Vagina (tissue), 2 donors: ENCODE results near the gene CHST1. TPM values are rescaled to one million over a fixed set of nuclear protein-coding genes. Genes with fewer than 3 reads are reported as not detected.

Experiments
- DNase-seq, 2 donors: peaks; one replicate each; pipeline ENCODE4 v3.0.0-alpha.2; 2017; ENCODE audit errors: extremely low spot score in 2 of 2
- H3K27ac ChIP-seq: fragments of 200-600 bp; sonication (generic); one replicate; pipeline ENCODE4 v1.5.1; 2019
- H3K27me3 ChIP-seq: fragments of 200-600 bp; sonication (generic); one replicate; pipeline ENCODE4 v1.5.1; 2019
- H3K36me3 ChIP-seq, 2 donors: fragments of 200-600 bp; sonication (generic); one replicate each; pipeline ENCODE4 v1.5.1; 2017 to 2019
- H3K4me1 ChIP-seq: fragments of 200-600 bp; sonication (generic); one replicate; pipeline ENCODE4 v1.5.1; 2019
- H3K4me3 ChIP-seq, 2 donors: fragments of 200-600 bp; sonication (generic); 1 replicate in 1 of 2; 2 replicates in 1 of 2; pipeline ENCODE4 v1.5.1; 2016 to 2019
- H3K9me3 ChIP-seq: fragments of 200-600 bp; sonication (generic); one replicate; pipeline ENCODE4 v1.5.1; 2019
- POLR2A ChIP-seq, 2 donors: fragments of 450-650 bp; IDR thresholded peaks; one replicate each; pipeline ENCODE4 v1.6.1; 2017; ENCODE audit warnings: antibody characterized with exemption in 2 of 2, mild to moderate bottlenecking in 2 of 2, moderate library complexity in 2 of 2
- POLR2AphosphoS5 ChIP-seq, 2 donors: sonication (generic); formaldehyde crosslinking; IDR thresholded peaks; one replicate each; pipeline ENCODE4 v1.9.0; 2017; ENCODE audit warnings: antibody characterized with exemption in 2 of 2, mild to moderate bottlenecking in 2 of 2, low read depth in 1 of 2; ENCODE audit not compliant: insufficient read depth in 1 of 2
- intact Hi-C: fragments of 100-400 bp; cut with DNase I; formaldehyde crosslinking; loops from one replicate; pipeline ENCODE4 v1.15.1; 2023
- total RNA-seq: library from RNA; depleted of rRNA; stranded (reverse); fragments of >200 nt; gene quantifications from one replicate; pipeline ENCODE4 v1.2.3, GENCODE V29; 2016
- TF ChIP-seq, protein P1 (sequence below), 3 experiments: fragments of 450-650 bp in 2 of 3; fragments of 200-600 bp in 1 of 3; sonication (generic) in 1 of 3; IDR thresholded peaks; one replicate each; pipeline ENCODE4 v1.5.1; 2017 to 2019; ENCODE audit warnings: antibody characterized with exemption in 3 of 3, mild to moderate bottlenecking in 2 of 3, moderate library complexity in 2 of 3

Gene CHST1
- total RNA-seq, 1 donor from 2014 or later: 2.0 TPM

DNA sequence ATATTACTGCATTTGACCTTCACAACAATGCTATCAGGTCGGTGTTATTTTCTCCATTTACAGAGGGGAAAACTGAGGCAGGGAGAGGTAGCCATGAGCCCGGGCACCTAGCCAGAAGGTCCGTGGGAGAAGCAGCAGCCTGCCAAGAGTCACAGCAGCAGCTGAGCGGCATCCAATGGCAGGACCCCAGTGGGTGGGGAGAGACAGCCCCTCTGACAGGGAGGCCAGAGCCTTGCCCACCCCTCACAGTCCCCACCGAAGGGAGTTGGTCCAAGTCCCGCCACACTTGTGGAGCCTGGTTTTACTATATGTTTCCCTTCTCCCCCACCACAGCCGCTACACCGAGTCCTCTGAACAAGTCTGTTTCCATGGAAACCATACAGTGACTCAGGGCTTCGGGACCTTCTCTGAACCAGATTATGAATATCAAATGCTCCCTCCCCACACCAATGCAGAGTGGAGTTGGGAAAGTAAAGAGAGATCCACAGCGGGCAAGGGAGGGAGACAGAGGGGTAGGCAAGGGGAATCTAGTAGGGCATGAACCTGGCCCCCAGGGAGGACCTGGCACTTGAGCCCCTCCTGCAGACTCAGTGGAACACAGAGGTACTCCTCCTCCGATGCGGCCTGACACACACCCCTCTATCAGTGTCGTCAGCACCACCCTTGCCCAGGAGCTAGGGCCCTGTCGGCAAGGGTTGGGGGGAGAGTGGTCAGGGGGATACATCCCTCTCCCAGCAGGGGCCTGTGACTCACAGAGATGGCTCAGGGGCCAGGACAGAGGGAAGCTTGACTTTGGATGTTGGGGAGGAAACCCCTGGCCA, 2.5 kb downstream of the CHST1 start:
- DNase-seq: no peak
- peaks cover 40% of the 10 kb centered on the region for H3K4me1 ChIP-seq
- no peaks in the 10 kb centered on the region for H3K9me3 ChIP-seq
- no peak overlapping the region for H3K4me3 ChIP-seq
- H3K27me3 ChIP-seq: no peaks in the 10 kb centered on the region
- no peak overlapping the region for H3K27ac ChIP-seq
- intact Hi-C loops: no loop called here
- TF ChIP-seq POLR2A (IDR thresholded peaks at IDR 0.05): no peak
- TF ChIP-seq POLR2AphosphoS5 (IDR thresholded peaks at IDR 0.05; ENCODE audit: insufficient read depth in 1 of 2, low read depth in 1 of 2): no peak
- TF ChIP-seq, protein P1, sequence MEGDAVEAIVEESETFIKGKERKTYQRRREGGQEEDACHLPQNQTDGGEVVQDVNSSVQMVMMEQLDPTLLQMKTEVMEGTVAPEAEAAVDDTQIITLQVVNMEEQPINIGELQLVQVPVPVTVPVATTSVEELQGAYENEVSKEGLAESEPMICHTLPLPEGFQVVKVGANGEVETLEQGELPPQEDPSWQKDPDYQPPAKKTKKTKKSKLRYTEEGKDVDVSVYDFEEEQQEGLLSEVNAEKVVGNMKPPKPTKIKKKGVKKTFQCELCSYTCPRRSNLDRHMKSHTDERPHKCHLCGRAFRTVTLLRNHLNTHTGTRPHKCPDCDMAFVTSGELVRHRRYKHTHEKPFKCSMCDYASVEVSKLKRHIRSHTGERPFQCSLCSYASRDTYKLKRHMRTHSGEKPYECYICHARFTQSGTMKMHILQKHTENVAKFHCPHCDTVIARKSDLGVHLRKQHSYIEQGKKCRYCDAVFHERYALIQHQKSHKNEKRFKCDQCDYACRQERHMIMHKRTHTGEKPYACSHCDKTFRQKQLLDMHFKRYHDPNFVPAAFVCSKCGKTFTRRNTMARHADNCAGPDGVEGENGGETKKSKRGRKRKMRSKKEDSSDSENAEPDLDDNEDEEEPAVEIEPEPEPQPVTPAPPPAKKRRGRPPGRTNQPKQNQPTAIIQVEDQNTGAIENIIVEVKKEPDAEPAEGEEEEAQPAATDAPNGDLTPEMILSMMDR (IDR thresholded peaks at IDR 0.05): no peak
- H3K36me3 ChIP-seq: no peaks in the 10 kb centered on the region

DNA sequence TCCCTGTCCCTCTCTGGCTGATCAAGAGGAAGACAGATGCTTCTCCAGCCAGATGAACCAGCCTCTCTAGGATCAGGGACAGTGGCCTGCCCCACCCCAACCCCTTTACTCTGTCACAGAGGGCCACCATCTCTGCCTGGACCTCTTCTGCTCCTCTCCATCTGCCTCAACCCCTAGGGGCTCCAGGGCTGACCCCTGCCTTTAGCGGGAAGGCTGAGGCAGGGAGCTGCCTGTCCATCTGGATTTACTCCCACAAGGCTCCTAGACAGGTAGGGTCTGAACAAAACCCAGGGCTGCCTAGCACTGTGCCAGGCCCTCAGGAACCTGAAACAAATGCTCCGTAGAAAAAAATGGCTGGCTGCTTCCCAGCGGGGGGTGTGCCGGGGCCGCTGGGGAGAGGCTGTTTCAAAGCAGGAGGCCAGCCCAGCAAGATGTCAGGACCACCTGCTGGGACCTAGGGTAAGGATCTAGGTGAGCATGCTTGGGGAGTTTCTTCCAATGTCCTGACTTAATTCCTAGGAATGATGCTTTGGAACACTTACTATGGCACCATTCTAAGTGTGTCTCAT, 3.2 kb downstream of the CHST1 start:
- Histone ChIP-seq H3K4me3 (no peak overlapping the region), H3K27me3 (no peaks in the 10 kb centered on the region)
- intact Hi-C loops: no loop called here

DNA sequence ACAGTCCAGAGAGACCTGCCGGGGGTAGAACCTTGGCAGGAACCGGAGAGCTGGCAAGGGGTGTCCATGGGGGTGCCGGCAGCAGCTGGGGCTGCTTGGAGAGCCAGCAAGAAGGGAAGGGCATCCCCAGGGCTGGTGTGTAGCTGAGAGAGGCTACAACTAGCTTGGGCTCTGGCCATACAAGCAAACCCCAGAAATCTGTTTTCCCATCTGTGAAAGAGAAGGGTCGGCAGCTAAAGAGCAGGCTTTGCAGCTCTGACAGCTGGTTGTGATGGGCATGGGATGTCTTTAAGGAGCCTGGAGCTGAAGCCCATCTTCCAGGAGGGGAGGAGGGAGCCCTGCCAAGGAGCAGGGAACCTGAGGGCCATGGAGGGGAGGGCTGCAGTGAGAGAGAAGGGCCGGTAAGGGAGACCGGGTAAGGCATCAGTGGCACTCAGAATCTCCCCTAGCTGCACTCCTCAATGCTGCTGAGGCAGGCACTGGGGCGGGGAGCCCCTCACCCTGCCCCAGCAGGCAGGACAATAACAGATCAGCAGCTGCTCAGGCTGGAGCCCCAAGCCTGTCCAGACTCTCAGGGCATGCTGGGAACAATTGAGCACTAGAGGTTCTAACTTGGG, 3.9 kb downstream of the CHST1 start:
- intact Hi-C loops: no loop called here
- H3K4me1 ChIP-seq: peaks cover 40% of the 10 kb centered on the region
- TF ChIP-seq POLR2A (IDR thresholded peaks at IDR 0.05) (no peak), POLR2AphosphoS5 (IDR thresholded peaks at IDR 0.05; ENCODE audit: insufficient read depth in 1 of 2, low read depth in 1 of 2) (no peak)
- TF ChIP-seq, protein P1 (IDR thresholded peaks at IDR 0.05): no peak

More for the DNA sequence above, 3.2 kb downstream of the CHST1 start:
- Histone ChIP-seq H3K36me3 (no peaks in the 10 kb centered on the region), H3K4me1 (peaks cover 40% of the 10 kb centered on the region), H3K27ac (no peak overlapping the region), H3K9me3 (no peaks in the 10 kb centered on the region)
- TF ChIP-seq, protein P1 (IDR thresholded peaks at IDR 0.05): no peak
- TF ChIP-seq POLR2A (IDR thresholded peaks at IDR 0.05) (no peak), POLR2AphosphoS5 (IDR thresholded peaks at IDR 0.05; ENCODE audit: insufficient read depth in 1 of 2, low read depth in 1 of 2) (no peak)
- no peak for DNase-seq

DNA sequence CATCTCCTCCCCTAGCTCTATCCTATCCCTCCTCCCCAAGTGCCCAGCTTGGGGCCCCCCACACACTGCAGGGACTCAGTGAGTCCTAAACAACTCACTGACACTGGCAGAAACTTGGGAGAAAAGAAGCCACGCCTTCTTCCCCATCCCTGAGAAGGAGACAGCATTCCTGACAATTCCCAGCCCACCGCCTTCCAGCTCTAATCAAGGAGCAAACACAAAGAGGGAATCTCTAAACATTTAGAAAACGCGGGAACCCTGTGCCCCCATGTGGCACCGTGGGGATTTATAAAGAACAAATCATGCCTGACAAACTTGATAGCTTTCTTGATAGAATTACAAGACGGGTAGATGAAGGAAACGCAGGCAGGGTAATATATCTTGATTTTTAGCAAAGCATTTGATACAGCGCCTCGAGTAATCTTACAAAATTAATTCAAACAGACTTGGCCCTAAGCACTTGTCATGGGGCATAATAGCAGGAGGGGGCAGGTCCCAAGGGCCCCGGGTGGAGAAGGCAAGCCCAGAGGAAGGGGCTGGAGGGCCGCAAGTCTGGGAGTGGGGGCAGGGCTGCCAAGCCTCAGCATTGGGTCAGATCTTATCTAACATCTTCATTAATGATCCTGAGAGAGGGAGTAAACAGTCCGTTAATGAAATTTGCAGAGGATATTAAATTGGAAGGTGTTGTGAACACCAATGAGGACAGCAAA, 4.5 kb downstream of the CHST1 start:
- Histone ChIP-seq H3K4me3 (no peak overlapping the region), H3K27ac (no peak overlapping the region), H3K27me3 (no peaks in the 10 kb centered on the region), H3K9me3 (no peaks in the 10 kb centered on the region), H3K36me3 (no peaks in the 10 kb centered on the region), H3K4me1 (peaks cover 35% of the 10 kb centered on the region)
- DNase-seq: no peak
- intact Hi-C loops: no loop called here
- TF ChIP-seq POLR2A (IDR thresholded peaks at IDR 0.05) (no peak), POLR2AphosphoS5 (IDR thresholded peaks at IDR 0.05; ENCODE audit: insufficient read depth in 1 of 2, low read depth in 1 of 2) (no peak)
- TF ChIP-seq, protein P1 (IDR thresholded peaks at IDR 0.05): no peak

More for the DNA sequence above, 3.9 kb downstream of the CHST1 start:
- Histone ChIP-seq H3K36me3 (no peaks in the 10 kb centered on the region), H3K27me3 (no peaks in the 10 kb centered on the region), H3K9me3 (no peaks in the 10 kb centered on the region), H3K27ac (no peak overlapping the region), H3K4me3 (no peak overlapping the region)
- DNase-seq: no peak
